ENCODE measurements around the gene CD8A.

DNA sequence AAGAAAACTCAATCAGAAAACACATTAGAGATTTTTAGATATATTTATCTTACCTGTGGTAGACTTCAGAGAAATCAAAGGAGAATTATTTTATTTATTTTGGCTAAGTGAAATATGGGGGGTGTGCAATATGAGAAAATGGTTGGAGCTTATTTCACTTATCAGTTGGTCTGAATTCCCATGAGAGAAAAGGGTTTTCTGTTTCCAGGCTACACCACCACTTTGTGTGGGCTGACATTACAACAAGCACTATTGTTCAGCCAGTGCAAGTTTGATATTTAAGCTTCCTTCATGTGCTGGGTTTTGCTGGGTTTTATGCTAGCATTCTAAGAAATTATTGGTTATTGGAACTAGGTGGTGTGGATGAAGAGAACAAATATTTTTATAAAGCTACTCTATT lies 37.1 kb downstream of the CD8A start:
- TF ChIP-seq ZFP30 (CRISPR knock-in tag; IDR thresholded peaks at IDR 0.05), result no peak
- TF ChIP-seq TSHZ2 (CRISPR knock-in tag; IDR thresholded peaks at IDR 0.05), result no peak
- TF ChIP-seq TOX (CRISPR knock-in tag; IDR thresholded peaks at IDR 0.05; ENCODE audit: borderline replicate concordance), result no peak
- TF ChIP-seq ZNF70 (CRISPR knock-in tag; IDR thresholded peaks at IDR 0.05), result no peak
- no peak for TF ChIP-seq ZFP3 (CRISPR knock-in tag; IDR thresholded peaks at IDR 0.05)
- no peak for TF ChIP-seq ZNF8 (CRISPR knock-in tag; IDR thresholded peaks at IDR 0.05)

Data from SK-N-SH treated with all-trans-retinoic acid at 6 μM for 48 hours (cell line).